HG02840 (cell line): ENCODE results near the gene FAM43B.

Experiments
- ATAC-seq: cut with Tn5 transposase; IDR thresholded peaks from one replicate; pipeline ENCODE4 v1.9.1; 2021; ENCODE audit warnings: mild to moderate bottlenecking, moderate library complexity, moderate number of reproducible peaks; ENCODE audit not compliant: unreplicated experiment, low FRiP score

FAM43B gene

GRCh38 chr1:20589331-20590278 lies 37.2 kb downstream of the FAM43B start:
- ATAC-seq, result no peak

- ATAC-seq, result no peak
These were observed 38.0 kb downstream of the FAM43B start for GRCh38 chr1:20590306-20590777.

- ATAC-seq, result no peak
These were observed 41.4 kb downstream of the FAM43B start for GRCh38 chr1:20593756-20594155.

DNA sequence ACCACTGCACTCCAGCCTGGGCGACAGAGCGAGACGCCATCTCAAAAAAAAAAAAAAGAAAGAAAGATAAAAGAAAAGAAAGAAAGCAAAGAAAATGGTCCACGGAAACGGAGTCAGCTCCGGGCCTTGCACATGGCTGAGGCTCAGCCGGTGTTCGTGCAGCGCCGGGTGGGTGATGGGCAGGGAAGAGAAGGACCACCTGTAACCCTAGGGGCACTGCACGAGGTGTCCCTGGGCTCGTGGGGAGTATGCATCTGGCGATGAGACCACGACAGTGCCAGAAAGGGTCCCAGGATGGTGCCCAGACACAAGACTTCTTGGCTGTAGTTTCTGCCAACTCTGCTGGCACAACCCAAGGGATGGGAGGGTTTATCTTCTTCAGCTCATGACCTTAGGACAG lies 42.4 kb downstream of the FAM43B start:
- no peak for ATAC-seq

GRCh38 chr1:20596106-20596505 lies 43.7 kb downstream of the FAM43B start:
- ATAC-seq, result no peak

DNA sequence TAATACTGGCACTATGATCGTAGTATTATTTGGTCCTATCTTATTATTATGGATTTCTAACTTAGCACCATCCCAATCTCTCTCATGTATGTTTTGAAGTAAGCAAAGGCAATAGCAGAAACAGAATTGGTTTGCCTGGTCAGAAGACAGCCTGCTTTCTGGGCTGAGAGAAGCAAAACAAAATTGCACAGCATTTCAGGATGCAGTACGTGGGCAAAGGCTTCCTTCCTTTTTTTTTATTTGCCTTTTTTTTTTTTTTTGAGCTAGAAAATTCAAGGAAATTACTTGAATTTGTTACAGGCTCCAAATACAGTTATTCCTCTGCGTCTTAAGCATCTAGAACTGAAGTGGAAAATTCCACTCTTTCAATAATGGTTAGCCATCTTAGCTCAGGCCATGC lies 45.3 kb downstream of the FAM43B start:
- ATAC-seq, result no peak

DNA sequence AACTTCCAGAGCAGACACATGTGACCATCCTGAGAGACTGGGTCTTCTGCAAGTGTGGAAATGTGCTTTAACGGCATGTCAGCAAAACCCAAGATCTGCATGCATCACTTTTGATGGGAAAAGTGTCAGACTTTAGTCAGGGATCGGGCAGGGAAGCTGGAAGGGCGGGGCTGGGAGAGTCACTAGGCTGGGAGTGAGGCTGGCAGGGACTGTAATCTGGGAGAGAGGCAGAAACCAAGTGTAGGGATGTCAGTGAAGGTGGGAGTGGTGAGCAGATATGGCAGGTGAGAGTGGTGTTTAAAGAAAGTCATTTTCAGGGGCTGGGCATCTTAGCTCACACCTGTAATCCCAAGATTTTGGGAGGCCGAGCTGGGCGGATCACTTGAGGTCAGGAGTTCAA lies 47.8 kb downstream of the FAM43B start:
- ATAC-seq, result no peak

- no peak for ATAC-seq
These were observed 48.9 kb downstream of the FAM43B start for GRCh38 chr1:20601129-20601825.

DNA sequence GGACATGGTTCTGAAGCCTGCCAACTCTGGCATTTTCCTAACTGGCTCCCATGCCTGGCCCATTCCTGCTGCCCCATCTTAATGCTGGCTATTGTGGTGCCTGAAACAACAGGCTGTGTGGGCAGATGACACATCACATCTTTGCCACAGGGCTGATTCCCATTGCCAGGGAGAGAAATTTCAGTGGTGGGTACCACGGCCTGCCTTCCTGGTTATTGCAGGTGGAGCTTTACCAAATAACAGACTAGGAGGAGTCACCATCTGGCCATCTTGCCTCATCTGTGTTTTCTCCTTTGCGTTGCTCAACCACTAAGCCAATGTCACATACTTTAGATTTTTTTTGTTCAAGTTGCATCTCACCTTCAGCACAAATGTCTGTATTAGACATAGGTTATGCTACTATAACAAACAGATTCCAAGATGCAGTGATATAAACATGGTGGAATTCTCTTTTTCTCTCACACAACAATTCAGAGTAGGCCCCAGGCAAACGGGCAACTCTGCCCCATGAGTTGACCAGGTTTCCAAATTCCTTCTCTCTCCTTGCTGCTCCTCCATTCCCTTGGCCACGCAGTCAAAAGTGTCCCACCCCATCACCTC lies 50.6 kb downstream of the FAM43B start:
- ATAC-seq, result no peak

DNA sequence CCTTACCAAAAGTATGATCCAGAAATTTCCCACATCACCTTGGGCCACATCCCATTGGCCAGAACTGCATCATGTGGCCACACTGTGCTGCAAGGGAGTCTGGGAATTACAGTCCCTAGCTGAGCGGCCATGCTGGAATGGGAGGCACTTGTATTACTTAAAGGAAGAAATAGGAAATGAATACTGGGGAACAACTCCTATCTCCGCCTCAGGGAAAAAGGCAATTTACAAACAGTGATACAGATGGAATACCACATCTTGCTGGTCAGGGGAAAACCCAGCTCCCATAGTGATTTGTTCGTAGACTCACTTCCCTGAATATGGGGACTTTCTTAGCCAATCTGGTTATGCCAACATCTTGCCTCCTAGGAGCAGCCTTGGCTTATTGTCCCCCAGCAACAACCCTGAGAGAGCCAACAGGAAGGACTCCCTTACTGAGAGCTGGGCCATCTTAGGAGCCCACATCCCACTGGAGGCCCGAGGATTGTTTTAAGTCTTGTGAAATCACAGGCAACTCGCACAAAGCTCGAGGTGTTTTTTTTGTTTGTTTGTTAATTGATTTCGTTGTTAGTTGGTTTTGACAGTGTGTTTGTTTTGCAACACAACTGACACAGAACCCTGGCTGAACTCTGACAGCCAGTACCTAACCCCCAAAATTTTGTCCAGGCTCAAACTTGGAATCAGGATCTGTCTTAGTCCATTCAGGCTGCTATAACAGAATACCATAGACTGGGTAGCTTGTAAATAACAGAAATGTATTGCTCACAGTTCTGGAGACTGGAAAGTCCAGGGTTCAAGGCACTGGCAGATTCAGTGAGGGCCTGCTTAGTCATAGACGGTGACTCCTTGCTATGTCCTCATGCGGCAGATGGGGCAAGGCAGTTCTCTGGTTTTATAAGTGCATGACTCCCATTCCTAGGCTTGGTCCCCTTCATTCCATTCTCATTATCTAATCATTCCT lies 51.4 kb downstream of the FAM43B start:
- ATAC-seq, result no peak
